Measurements from ENCODE around the gene TNRC6B.
A peak's percentile ranks its signal among the peaks of the same experiment; 100 is the strongest.
"Not testable (repeated sequence)": the region's sequence is repeated elsewhere in the genome, so short reads cannot be mapped to it uniquely, and the experiment has no call there.

The TNRC6B gene

GRCh38 chr22:40177738-40178416 is at the start of gene TNRC6B:
TNRC6B (plus strand) TSS chr22:40177925; CDS start chr22:40178136, 211 bp downstream.
- DNase-seq (ENCODE audit: low read depth): peak; percentile 53

- no peak for DNase-seq (ENCODE audit: low read depth)
These were observed 48.7 kb upstream of the TNRC6B start for GRCh38 chr22:40128989-40129388.

DNA sequence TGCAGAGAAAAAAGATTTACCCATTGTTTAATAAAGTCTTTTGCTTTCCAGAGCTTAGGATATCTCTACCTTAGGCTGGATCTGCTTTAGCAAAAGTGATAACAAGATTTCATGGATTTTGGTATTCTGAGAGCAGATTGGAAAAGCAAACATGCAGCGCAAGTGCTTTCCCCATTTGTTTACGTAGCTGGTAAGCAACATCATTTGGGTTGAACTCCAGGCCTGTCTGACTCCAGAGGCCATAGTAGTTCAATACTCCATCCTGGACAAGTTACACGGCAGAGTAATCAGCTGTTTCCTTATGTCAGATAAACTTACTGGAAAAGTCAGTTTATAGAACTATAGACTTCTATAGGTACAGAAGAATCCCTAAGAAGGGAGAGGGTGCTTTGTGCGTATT is 40.6 kb upstream of the TNRC6B start:
- DNase-seq (ENCODE audit: low read depth): no peak

DNA sequence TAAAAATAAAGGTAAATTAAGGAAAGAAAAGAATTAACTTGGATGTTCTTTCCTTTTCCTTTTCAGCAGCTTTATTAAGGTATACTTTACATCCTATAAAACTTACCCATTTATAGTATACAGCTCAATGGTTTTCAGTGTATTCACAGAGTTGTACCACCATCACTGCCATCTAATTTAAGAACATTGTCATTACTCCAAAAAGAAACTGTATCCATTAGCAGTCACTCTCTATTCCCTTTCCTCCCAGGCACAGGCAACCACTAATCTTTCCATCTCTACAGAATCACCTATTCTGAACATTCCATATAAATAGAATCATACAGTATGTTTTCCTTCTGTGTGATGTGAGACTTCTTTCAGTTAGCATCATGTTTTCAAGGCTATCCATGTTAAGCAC is 38.9 kb upstream of the TNRC6B start:
- no peak for DNase-seq (ENCODE audit: low read depth)

GRCh38 chr22:40147388-40148176 is 30.1 kb upstream of the TNRC6B start:
- DNase-seq (ENCODE audit: low read depth): no peak

GRCh38 chr22:40153192-40153591 is 24.5 kb upstream of the TNRC6B start:
- DNase-seq (ENCODE audit: low read depth): no peak

DNA sequence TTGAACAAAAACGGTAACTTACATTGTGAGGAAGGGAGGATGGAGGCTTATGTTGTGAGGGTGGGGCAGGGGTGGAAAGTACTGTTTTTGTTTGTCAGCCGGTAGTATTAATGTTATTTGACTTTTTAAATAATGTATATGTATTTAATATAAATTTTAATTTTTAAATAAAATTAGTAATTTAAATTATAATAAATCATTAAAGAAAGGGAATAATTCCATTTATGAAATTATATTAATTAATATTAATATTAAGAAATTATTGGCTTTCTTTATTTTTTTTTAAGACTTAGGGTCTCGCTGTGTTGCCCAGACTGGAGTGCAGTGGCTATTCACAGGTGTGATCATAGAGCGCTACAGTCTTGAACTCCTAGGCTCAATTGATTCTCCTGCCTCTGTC is 24.0 kb upstream of the TNRC6B start:
- DNase-seq (ENCODE audit: low read depth): no peak

- peak; percentile 13 for DNase-seq (ENCODE audit: low read depth)
These were observed 21.7 kb upstream of the TNRC6B start for GRCh38 chr22:40156001-40156516.

GRCh38 chr22:40156682-40157081 is 21.0 kb upstream of the TNRC6B start:
- DNase-seq (ENCODE audit: low read depth): not testable (repeated sequence)

- no peak for DNase-seq (ENCODE audit: low read depth)
These were observed 20.3 kb upstream of the TNRC6B start for GRCh38 chr22:40157330-40157945.

GRCh38 chr22:40161194-40161593 is 16.5 kb upstream of the TNRC6B start:
- no peak for DNase-seq (ENCODE audit: low read depth)

DNA sequence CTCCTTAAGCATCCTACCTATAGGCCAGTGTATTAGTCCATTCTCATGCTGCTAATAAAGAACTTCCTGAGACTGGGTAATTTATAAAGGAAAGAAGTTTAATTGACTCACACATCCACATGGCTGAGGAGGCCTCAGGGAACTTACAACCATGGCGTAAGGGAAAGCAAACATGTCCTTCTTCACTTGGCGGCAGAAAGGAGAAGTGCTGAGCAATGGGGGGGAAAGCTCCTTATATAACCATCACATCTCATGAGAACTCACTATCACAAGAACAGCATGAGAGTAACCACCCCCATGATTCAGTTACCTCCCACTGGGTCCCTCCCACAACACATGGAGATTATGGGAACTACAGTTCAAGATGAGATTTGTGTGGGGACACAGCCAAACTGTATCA is 12.2 kb upstream of the TNRC6B start:
- DNase-seq (ENCODE audit: low read depth): not testable (repeated sequence)

DNA sequence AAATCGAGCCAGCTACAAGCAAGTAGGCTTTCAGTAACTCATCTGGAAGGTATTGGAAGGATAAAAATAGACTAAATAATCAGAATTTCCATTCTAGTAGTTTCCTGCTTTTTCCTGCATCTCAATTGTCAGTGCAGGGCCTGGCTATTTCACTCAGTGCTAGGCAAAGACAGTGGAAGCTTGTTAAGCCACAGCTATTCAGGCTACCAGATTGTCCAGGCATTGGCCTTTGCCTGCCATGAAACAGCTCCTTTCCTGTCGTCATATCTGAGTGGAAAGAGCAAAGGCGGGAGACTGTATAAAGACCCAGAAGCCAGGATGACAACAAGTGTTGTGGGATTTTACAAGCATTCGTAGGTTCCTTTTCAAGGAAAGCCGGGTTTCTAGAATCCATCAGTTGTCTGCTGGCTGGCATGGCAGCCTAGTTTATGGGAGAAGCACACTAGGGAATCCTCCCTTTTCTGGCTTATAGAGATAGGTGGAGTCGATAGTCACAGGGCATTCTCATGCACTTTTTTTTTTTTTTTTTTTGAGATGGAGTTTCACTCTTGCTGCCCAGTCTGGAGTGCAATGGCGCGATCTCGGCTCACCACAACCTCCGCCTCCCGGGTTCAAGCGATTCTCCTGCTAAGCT is 2.0 kb upstream of the TNRC6B start:
- no peak for DNase-seq (ENCODE audit: low read depth)

DNA sequence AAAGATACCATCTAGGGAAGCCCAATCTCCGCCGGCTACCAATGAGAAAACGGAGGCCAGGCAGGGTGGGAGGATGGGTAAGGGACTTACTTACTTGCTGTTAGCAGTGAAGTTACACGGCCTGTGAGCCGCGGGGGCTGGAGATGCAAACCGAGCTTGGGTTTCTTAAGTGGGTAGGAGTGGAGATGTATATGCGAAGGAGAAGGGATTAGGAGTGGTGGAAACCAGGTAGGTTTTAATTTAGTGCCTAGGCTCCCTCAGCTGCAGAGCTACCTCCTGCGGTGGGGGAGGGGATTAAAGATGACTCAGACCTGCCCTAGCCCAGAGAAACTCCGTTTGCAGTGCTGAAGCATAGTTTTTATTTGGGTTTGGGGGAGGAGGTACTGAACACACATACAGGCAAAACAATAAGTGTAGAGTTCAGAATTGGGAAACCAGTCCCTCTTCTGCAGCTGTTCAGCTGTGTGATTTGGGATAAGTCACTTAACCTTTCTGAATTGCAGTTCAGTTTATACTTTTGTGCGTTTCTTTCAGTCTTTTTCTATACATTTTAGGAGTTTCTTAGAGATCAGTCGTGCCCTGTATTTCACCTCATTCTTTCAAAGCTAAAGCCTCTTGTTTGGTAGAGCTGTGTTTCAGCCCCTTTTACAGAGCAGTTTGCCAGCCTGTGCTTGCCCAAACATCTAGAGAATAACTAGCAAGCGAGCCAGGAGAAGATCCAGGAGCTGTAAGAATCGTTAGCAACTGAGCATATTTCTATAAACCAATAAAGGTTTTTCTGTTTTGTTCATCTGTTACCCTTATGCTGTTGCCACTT is 596 bp upstream of the TNRC6B start:
- peak; percentile 68 for DNase-seq (ENCODE audit: low read depth)

DNA sequence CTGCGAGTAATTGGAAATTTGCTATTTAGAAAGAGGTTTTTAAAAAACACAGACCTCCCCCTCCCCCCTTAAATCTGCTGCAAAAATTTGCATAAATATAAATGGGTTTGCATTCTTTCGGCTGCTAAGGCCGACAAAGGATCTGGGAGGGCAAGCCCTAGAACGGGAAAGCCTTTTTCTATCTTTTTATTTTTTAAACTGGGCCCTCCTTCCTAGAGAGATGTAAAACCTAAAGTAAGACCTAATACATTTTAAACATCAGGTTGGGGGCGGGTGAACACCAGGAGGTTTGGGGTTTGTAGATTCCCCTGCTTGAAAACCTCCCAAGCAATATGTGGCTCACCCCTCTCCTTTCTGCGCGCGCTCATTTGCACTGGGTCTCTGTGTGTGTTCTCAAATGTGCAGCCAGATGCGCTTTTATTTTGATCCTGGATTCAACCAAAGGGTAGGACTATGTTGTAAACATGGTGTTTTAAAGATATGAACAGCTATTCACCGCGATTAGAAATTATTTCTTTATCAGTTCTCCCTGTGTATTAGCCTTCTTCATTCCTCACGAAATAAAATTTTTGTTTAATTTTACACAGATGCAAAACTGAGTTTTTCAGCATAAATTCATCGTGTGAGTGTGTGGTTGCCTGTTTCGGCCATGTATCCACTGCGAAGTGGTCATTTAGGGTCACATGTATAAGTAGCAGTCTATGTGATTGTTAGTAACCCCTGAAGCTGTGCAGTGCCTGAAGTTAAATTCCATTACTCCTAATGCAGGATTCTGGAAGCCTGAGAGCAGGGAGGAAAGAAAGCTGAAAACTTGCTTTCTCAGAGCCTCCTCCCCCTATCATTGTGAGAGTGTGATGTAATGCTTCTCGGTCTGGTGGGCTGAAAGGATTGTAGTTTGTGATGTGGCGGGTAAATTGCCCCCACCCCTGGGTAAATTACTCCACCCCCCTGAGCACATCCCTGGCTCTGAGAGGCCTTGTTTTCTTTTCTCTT is 988 bp downstream of the TNRC6B start:
- no peak for DNase-seq (ENCODE audit: low read depth)

DNA sequence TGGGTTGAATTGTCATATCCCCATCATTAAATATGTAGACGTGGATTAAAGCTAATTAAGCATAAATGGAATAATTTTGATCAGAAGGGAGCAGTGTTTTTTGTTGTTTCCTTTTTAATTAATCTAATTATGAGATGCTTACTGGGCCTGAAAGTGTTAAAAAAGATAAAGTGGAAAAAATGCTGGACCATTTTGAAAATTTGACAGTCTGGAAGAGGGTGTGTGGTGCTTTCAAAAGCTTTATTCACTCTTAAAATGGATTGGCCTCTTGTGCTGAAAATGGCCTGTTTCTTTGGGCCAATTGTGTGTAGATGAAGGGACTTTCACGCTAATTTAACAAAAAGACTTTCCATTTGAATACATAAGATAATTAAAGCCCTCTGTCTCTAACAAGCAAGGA is 1.8 kb downstream of the TNRC6B start:
- DNase-seq (ENCODE audit: low read depth): no peak

- DNase-seq (ENCODE audit: low read depth): no peak
These were observed 2.7 kb downstream of the TNRC6B start for GRCh38 chr22:40180403-40180802.

GRCh38 chr22:40181323-40181722 is 3.6 kb downstream of the TNRC6B start:
- DNase-seq (ENCODE audit: low read depth): no peak

DNA sequence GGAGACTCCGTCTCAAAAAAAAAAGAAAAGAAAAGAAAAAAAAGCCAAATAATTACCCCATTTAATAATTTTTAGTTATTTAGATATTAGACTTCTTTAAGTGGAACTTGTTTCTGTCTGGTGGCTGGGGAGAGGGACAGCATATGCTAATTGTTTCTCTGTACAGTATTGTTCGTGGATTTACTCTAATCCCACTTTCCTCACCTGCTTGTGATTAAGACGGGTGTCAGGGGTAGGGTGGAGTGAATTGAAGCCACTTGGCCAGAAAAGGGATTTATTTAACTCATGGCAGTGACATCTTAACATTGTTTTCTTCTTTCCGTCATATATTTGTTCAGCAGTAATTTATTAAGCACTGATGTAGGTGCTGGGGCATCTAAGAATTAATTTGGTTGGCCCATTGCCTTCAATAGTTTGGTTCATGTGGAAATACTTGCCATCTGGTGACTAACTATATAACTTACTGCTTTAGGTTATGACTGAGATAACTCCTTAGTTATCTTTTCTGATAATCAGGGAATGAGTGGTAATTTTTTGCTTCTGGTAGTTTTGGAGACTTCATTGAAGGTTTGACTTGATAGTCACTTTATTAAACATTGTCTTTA is 4.6 kb downstream of the TNRC6B start:
- DNase-seq (ENCODE audit: low read depth): no peak

- no peak for DNase-seq (ENCODE audit: low read depth)
These were observed 5.4 kb downstream of the TNRC6B start for GRCh38 chr22:40183029-40183581.
